B cell (primary cell): ENCODE measurements around the gene ENDOV. TPM values are rescaled to one million over a fixed set of nuclear protein-coding genes. Genes with fewer than 3 reads are reported as not detected.

Source experiments
- ATAC-seq: fragments of 200-7000 bp; cut with Tn5 transposase; one replicate; pipeline ENCODE4 v1.10.0; 2021; ENCODE audit warnings: low read depth, mild to moderate bottlenecking, moderate number of reproducible peaks, moderate library complexity
- CTCF ChIA-PET: fragments of 350-600 bp; sonication (Branson Sonifier 250); formaldehyde crosslinking; loops from one replicate; lab custom pipeline; 2021; ENCODE audit warnings: antibody characterized with exemption, inconsistent platforms; lab: Charles Lee
- POLR2A ChIA-PET: fragments of 350-600 bp; sonication (Branson Sonifier 250); formaldehyde crosslinking; loops from one replicate; lab custom pipeline; 2021; ENCODE audit warnings: antibody characterized with exemption; lab: Charles Lee
- DNase-seq: peaks from one replicate; pipeline ENCODE4 v3.0.0; 2013
- H2AFZ ChIP-seq: 2 replicates; pipeline ENCODE4 v1.6.1; 2012; ENCODE audit warnings: mild to moderate bottlenecking, low read depth, low read length; ENCODE audit not compliant: insufficient read depth, poor library complexity, severe bottlenecking
- H3K27ac ChIP-seq, 2 donors: 1 replicate in 1 of 2; 2 replicates in 1 of 2; pipeline ENCODE4 v1.5.1; 2012 to 2013; ENCODE audit warnings: low read length in 2 of 2, mild to moderate bottlenecking in 2 of 2, moderate library complexity in 1 of 2
- H3K27me3 ChIP-seq, 4 experiments: fragments of 200-600 bp in 1 of 4; sonication (generic) in 1 of 4; replicated peaks in 1 of 4; 1 replicate in 2 of 4; 2 replicates in 2 of 4; pipeline versions ENCODE4 v1.6.1 to v1.7.0; 2013 to 2016; ENCODE audit warnings: low read length in 3 of 4, mild to moderate bottlenecking in 2 of 4, mixed read lengths in 1 of 4, moderate library complexity in 1 of 4; ENCODE audit not compliant: insufficient read depth in 4 of 4, control insufficient read depth in 3 of 4; ENCODE audit errors: control extremely low read depth in 1 of 4
- H3K36me3 ChIP-seq, 2 experiments: replicated peaks in 1 of 2; 1 replicate in 1 of 2; 2 replicates in 1 of 2; pipeline versions ENCODE4 v1.6.1 to v1.7.1; 2013; ENCODE audit warnings: low read length in 1 of 2; ENCODE audit not compliant: insufficient read depth in 2 of 2, control insufficient read depth in 1 of 2; ENCODE audit errors: control extremely low read depth in 1 of 2, extremely low read depth in 1 of 2
- H3K4me1 ChIP-seq, 2 donors: fragments of 200-600 bp in 1 of 2; sonication (generic) in 1 of 2; 1 replicate in 1 of 2; 2 replicates in 1 of 2; pipeline versions ENCODE4 v1.5.1 to v1.6.1; 2013 to 2017; ENCODE audit warnings: low read length in 2 of 2; ENCODE audit not compliant: control insufficient read depth in 2 of 2, insufficient read depth in 2 of 2
- H3K4me2 ChIP-seq: replicated peaks from 2 replicates; pipeline ENCODE3; 2012; ENCODE audit warnings: mild to moderate bottlenecking, low read depth, low read length; ENCODE audit not compliant: poor library complexity, severe bottlenecking
- H3K4me3 ChIP-seq, 5 experiments: fragments of 200-600 bp in 1 of 5; sonication (generic) in 1 of 5; 1 replicate in 3 of 5; 2 replicates in 2 of 5; pipeline versions ENCODE4 v1.5.1 to v1.7.0; 2011 to 2016; ENCODE audit warnings: low read length in 4 of 5, mild to moderate bottlenecking in 4 of 5, low read depth in 2 of 5, control low read depth in 1 of 5, moderate library complexity in 1 of 5; ENCODE audit not compliant: insufficient read depth in 1 of 5; ENCODE audit errors: control extremely low read depth in 1 of 5, extremely low read depth in 1 of 5
- H3K79me2 ChIP-seq: fragments of 200-600 bp; sonication (generic); one replicate; pipeline ENCODE4 v1.6.0; 2016; ENCODE audit warnings: low read length; ENCODE audit not compliant: control insufficient read depth, insufficient read depth
- H3K9ac ChIP-seq: fragments of 200-600 bp; sonication (generic); 2 replicates; pipeline ENCODE4 v1.6.1; 2017; ENCODE audit warnings: mild to moderate bottlenecking, low read length, moderate library complexity
- H3K9me3 ChIP-seq, 3 donors: one replicate each; pipeline versions ENCODE4 v1.6.1 to v1.7.1; 2013; ENCODE audit warnings: low read length in 2 of 3; ENCODE audit not compliant: control insufficient read depth in 2 of 3, insufficient read depth in 1 of 3; ENCODE audit errors: control extremely low read depth in 1 of 3
- H4K20me1 ChIP-seq: 2 replicates; pipeline ENCODE4 v1.6.0; 2012; ENCODE audit warnings: mild to moderate bottlenecking, low read length; ENCODE audit not compliant: insufficient read depth, control insufficient read depth, poor library complexity, severe bottlenecking
- H3K27ac Mint-ChIP-seq: one replicate; pipeline ENCODE4 v1.8.0; 2021; ENCODE audit warnings: mixed read lengths
- H3K27me3 Mint-ChIP-seq: one replicate; pipeline ENCODE4 v1.8.0; 2021; ENCODE audit warnings: mixed read lengths
- H3K4me1 Mint-ChIP-seq: one replicate; pipeline ENCODE4 v1.8.0; 2021; ENCODE audit warnings: mixed read lengths
- H3K4me3 Mint-ChIP-seq: one replicate; pipeline ENCODE4 v1.8.0; 2021; ENCODE audit warnings: mixed read lengths
- H3K9me3 Mint-ChIP-seq: one replicate; pipeline ENCODE4 v1.8.0; 2022; ENCODE audit warnings: mixed read lengths; ENCODE audit not compliant: insufficient read depth
- EZH2 ChIP-seq: IDR thresholded peaks from 2 replicates; pipeline ENCODE4 v1.6.1; 2012; ENCODE audit warnings: borderline replicate concordance, low read depth, mild to moderate bottlenecking, moderate library complexity, low read length; ENCODE audit not compliant: insufficient read depth, poor library complexity, severe bottlenecking
- WGBS: methylation state at CpG from one replicate; pipeline ENCODE4 v1.1.5; 2013; ENCODE audit warnings: missing lambda C conversion rate; ENCODE audit not compliant: insufficient coverage; 5-methylcytosine and 5-hydroxymethylcytosine counted together
- intact Hi-C: fragments of 100-400 bp; cut with micrococcal nuclease; formaldehyde crosslinking; loops from one replicate; pipeline ENCODE4 v1.10.0; 2022
- polyA plus RNA-seq: library from polyadenylated mRNA; depleted of rRNA; stranded (reverse); fragments of >200 nt; gene quantifications from 2 replicates; pipeline ENCODE4 v1.2.3, GENCODE V29; 2012
- total RNA-seq, 2 donors: library from RNA; stranded (reverse); fragments of 120-200 nt in 1 of 2; gene quantifications; 1 replicate in 1 of 2; 2 replicates in 1 of 2; pipeline versions ENCODE4 v1.2.3 to v1.2.4, GENCODE V29; 2013 to 2022
- TF ChIP-seq, protein P1 (sequence below): fragments of 200-600 bp; IDR thresholded peaks from one replicate; pipeline ENCODE4 v1.8.0; 2022; ENCODE audit warnings: antibody characterized with exemption, mild to moderate bottlenecking

Gene ENDOV
- total and polyA plus RNA-seq, 2 donors (not counting 1 experiment from before 2014, with no cell fraction given): 25.3 to 49.5 TPM

DNA sequence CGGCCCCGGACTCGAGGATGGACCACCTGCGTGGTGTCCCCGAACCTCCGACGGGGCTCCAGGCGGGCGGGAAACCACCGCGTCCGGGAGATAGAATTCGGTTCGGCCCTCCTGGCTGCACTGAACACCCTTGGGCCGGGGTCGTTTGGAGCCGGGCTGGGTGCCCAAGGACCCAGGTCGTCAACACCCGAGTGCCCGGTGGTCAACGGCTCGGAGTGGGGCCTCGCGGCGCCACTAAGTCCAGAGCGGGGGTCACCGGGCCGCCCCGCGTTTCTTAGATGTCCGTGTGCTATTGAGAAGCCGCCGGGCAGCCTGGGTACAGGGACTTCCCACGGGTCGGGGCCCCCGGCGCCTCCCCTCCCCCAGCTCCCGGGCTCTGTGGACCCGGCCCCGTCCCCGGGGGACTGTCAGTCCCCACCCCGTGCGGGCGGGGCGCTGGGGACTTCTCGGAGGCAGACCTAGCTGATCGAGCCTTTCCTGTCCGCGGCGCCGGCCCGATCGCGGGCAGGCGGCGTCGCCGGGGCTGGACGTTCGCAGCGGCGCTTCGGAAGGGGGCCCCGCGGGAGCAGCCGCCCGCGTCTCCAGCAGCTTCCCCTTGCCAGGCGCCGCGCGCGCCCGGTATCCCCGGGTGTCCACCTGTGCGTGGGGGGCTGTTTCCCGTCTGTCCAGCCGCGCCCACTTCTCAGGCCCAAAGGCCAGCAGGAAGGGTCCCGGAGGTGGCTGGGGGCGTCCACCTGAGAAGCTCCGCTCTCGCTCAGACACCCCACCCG is 62.1 kb downstream of the ENDOV start:
- Histone ChIP-seq H3K27ac (no peak overlapping the region), H3K36me3 (no peaks in the 10 kb centered on the region), H3K4me2 (peak overlapping the region; percentile 93), H3K9ac (peak overlapping the region; percentile 58), H3K27me3 (peaks cover 0 to 80% (median 28%) of the 10 kb centered on the region in 4 experiments), H3K4me1 (peaks cover 48 to 54% of the 10 kb centered on the region in 2 donors), H3K9me3 (peaks cover 0 to 18% (median 0%) of the 10 kb centered on the region in 3 donors), H3K4me3 (peak overlapping the region in 3 of 5 experiments; percentile 41 to 55 (median 45)), H2AFZ (peak overlapping the region; percentile 51), H4K20me1 (no peaks in the 10 kb centered on the region), H3K79me2 (no peaks in the 10 kb centered on the region)
- ChIA-PET POLR2A (interaction anchor here (1.9 kb wide), 1 partner anchor 22 kb away, joined by 4 read pairs; no protein-coding TSS in a partner anchor), CTCF (interaction anchor here (0.6 to 1.2 kb wide), 2 partner anchors 96 to 893 kb away, joined by 3 read pairs; no protein-coding TSS in a partner anchor)
- DNase-seq (peak; percentile 60), ATAC-seq (peak; percentile 22)
- TF ChIP-seq EZH2: peak; percentile 78
- TF ChIP-seq, protein P1, sequence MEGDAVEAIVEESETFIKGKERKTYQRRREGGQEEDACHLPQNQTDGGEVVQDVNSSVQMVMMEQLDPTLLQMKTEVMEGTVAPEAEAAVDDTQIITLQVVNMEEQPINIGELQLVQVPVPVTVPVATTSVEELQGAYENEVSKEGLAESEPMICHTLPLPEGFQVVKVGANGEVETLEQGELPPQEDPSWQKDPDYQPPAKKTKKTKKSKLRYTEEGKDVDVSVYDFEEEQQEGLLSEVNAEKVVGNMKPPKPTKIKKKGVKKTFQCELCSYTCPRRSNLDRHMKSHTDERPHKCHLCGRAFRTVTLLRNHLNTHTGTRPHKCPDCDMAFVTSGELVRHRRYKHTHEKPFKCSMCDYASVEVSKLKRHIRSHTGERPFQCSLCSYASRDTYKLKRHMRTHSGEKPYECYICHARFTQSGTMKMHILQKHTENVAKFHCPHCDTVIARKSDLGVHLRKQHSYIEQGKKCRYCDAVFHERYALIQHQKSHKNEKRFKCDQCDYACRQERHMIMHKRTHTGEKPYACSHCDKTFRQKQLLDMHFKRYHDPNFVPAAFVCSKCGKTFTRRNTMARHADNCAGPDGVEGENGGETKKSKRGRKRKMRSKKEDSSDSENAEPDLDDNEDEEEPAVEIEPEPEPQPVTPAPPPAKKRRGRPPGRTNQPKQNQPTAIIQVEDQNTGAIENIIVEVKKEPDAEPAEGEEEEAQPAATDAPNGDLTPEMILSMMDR: no peak
- intact Hi-C loops: no loop called here
- Mint-ChIP-seq H3K9me3 (no peaks in the 10 kb centered on the region), H3K4me1 (peaks cover 27% of the 10 kb centered on the region), H3K4me3 (peak overlapping the region; percentile 32), H3K27ac (no peak overlapping the region), H3K27me3 (peaks cover 55% of the 10 kb centered on the region)
- WGBS: 2% methylated on average over 84 of the region's 84 CpGs
